K562 (cell line): ENCODE data around the gene PCDH19. TPM values are rescaled to one million over a fixed set of nuclear protein-coding genes. Genes with fewer than 3 reads are reported as not detected.

Experiments
- ATAC-seq: fragments of 200-7000 bp; cut with Tn5 transposase; 3 replicates; pipeline ENCODE4 v1.9.1; 2020; ENCODE audit warnings: moderate library complexity
- BruUV-seq: library from RNA; stranded (reverse); fragments of 400-500 nt; replicated peaks from 2 replicates; lab custom pipeline; 2021; lab: Mats Ljungman, UMichigan
- CTCF ChIA-PET: fragments of 300-600 bp; formaldehyde crosslinking; extraction: SDS; loops from one replicate; lab custom pipeline; 2021; ENCODE audit warnings: low intra/inter-chr PET ratio; lab: Yijun Ruan, JAX
- POLR2A ChIA-PET: fragments of 300-600, 350-650 bp; sonication (Branson Sonifier 250); formaldehyde crosslinking; extraction: SDS; loops from one replicate; lab custom pipeline; 2021; ENCODE audit warnings: antibody characterized with exemption, inconsistent platforms; lab: Yijun Ruan, JAX
- DNase-seq, 4 experiments: peaks; one replicate each; pipeline versions ENCODE4 v3.0.0 to v3.0.0-alpha.2; 2011 to 2018; ENCODE audit warnings: low spot score in 3 of 4, mixed read lengths in 3 of 4; ENCODE audit errors: extremely low read depth in 1 of 4
- FAIRE-seq: peaks from 2 replicates; lab custom pipeline; 2011; peaks lifted over from hg19 to GRCh38; lab: Jason Lieb, UNC
- H2AFZ ChIP-seq: 2 replicates; pipeline ENCODE4 v1.6.0; 2011; ENCODE audit warnings: low read depth, low read length, control low read depth, inconsistent platforms
- H3K27ac ChIP-seq: fragments of 200-600 bp; 3 replicates; pipeline ENCODE4 v1.8.0; 2011; ENCODE audit warnings: low read depth, mild to moderate bottlenecking, control low read depth, inconsistent platforms, low read length, moderate library complexity, mixed read lengths; ENCODE audit errors: extremely low read depth
- H3K27me3 ChIP-seq, 2 experiments: fragments of 300-600 bp in 1 of 2; 2 replicates in 1 of 2; 3 replicates in 1 of 2; pipeline versions ENCODE4 v1.6.0 to v1.8.0; 2011; ENCODE audit warnings: inconsistent platforms in 2 of 2, low read length in 2 of 2, mild to moderate bottlenecking in 1 of 2, mixed read lengths in 1 of 2, moderate library complexity in 1 of 2; ENCODE audit not compliant: control insufficient read depth in 2 of 2, insufficient read depth in 2 of 2
- H3K36me3 ChIP-seq: fragments of 300-600 bp; 3 replicates; pipeline ENCODE4 v1.8.0; 2011; ENCODE audit warnings: mild to moderate bottlenecking, low read length, inconsistent platforms; ENCODE audit not compliant: control insufficient read depth, insufficient read depth
- H3K4me1 ChIP-seq, 2 experiments: fragments of 200-600 bp in 1 of 2; replicated peaks in 1 of 2; 2 replicates in 1 of 2; 3 replicates in 1 of 2; pipeline versions ENCODE4 v1.5.1 to v1.8.0; 2011; ENCODE audit warnings: inconsistent platforms in 2 of 2, low read length in 2 of 2, mild to moderate bottlenecking in 1 of 2, mixed read lengths in 1 of 2, moderate library complexity in 1 of 2; ENCODE audit not compliant: control insufficient read depth in 2 of 2, insufficient read depth in 2 of 2
- H3K4me2 ChIP-seq: 2 replicates; pipeline ENCODE4 v1.6.1; 2011; ENCODE audit warnings: low read length, control low read depth, inconsistent platforms, mixed read lengths; ENCODE audit not compliant: insufficient read depth
- H3K4me3 ChIP-seq: fragments of 200-600 bp; sonication (generic), shearing (Covaris generic); 2 replicates; pipeline ENCODE4 v1.5.1; 2016; ENCODE audit warnings: control low read depth, inconsistent platforms
- H3K79me2 ChIP-seq: fragments of 200-600 bp; 3 replicates; pipeline ENCODE4 v1.8.0; 2011; ENCODE audit warnings: low read length, inconsistent platforms; ENCODE audit not compliant: control insufficient read depth, insufficient read depth
- H3K9ac ChIP-seq, 2 experiments: 2 replicates each; pipeline versions ENCODE4 v1.6.0 to v1.6.1; 2011; ENCODE audit warnings: low read depth in 2 of 2, low read length in 2 of 2, control low read depth in 1 of 2, inconsistent platforms in 1 of 2, mild to moderate bottlenecking in 1 of 2, mixed read lengths in 1 of 2; ENCODE audit not compliant: insufficient read depth in 1 of 2
- H3K9me1 ChIP-seq: one replicate; pipeline ENCODE4 v1.6.0; 2011; ENCODE audit warnings: inconsistent platforms, mild to moderate bottlenecking, low read length, moderate library complexity; ENCODE audit not compliant: control insufficient read depth, insufficient read depth
- H3K9me3 ChIP-seq: replicated peaks from 2 replicates; pipeline ENCODE4 v1.5.1; 2011; ENCODE audit warnings: low read depth, low read length, inconsistent platforms; ENCODE audit not compliant: control insufficient read depth, insufficient read depth
- H4K20me1 ChIP-seq: replicated peaks from 2 replicates; pipeline ENCODE4 v1.6.1; 2011; ENCODE audit warnings: low read length, inconsistent platforms, mixed read lengths; ENCODE audit not compliant: control insufficient read depth, insufficient read depth
- FOXJ2 ChIP-seq: fragments of 200-800 bp; sonication (Bioruptor generic); IDR thresholded peaks from 2 replicates; pipeline ENCODE4 v1.6.1; 2016; ENCODE audit warnings: missing genetic modification characterization, missing compliant biosample characterization
- ZBTB7A ChIP-seq: IDR thresholded peaks from 2 replicates; pipeline ENCODE4 v1.6.1; 2011; ENCODE audit warnings: low read depth, mild to moderate bottlenecking, low read length, moderate library complexity, borderline replicate concordance; ENCODE audit not compliant: control insufficient read depth
- in situ Hi-C: fragments of 300-500 bp; cut with MboI; formaldehyde crosslinking; loops from 4 replicates; pipeline ENCODE4 v1.15.0; 2018; ENCODE audit warnings: inconsistent platforms, mixed read lengths
- intact Hi-C: fragments of 100-400 bp; cut with micrococcal nuclease; formaldehyde crosslinking; loops from 2 replicates; pipeline ENCODE4 v1.14.2; 2022
- polyA plus RNA-seq, 8 experiments: library from polyadenylated mRNA; depleted of rRNA in 4 of 8; stranded (reverse) in 5 of 8; unstranded in 3 of 8; fragments of >200 nt; fragmentation: Nextera tagmentation in 2 of 8; fragmentation: Illumina TruSeq in 1 of 8; extraction: Ambion mirVana in 2 of 8; extraction: Trizol in 1 of 8; gene quantifications; 2 replicates each; pipeline versions ENCODE4 v1.2.1 to v1.2.3, GENCODE V29; 2011 to 2014; ENCODE audit warnings: inconsistent platforms in 1 of 8, missing spikeins in 1 of 8
- total RNA-seq, 7 experiments: library from RNA; depleted of rRNA in 6 of 7; stranded (reverse); fragments of >200 nt in 6 of 7; fragmentation: Illumina TruSeq in 2 of 7; extraction: Trizol in 2 of 7; gene quantifications; 2 replicates each; pipeline versions ENCODE4 v1.2.1 to v1.2.3, GENCODE V29; 2011 to 2021; ENCODE audit warnings: low replicate concordance in 1 of 7
- TF ChIP-seq, protein P1 (sequence below), 2 experiments: IDR thresholded peaks in 1 of 2; conservative IDR thresholded peaks in 1 of 2; 2 replicates each; pipeline ENCODE4 v1.6.1; 2016; ENCODE audit warnings: low read depth in 2 of 2, mild to moderate bottlenecking in 1 of 2, missing compliant biosample characterization in 1 of 2, missing genetic modification characterization in 1 of 2, moderate library complexity in 1 of 2

PCDH19 gene
- total and polyA plus RNA-seq, 9 of the 15 experiments (the other 6 are each of a cell fraction or from before 2014, with no cell fraction given) = not detected

DNA sequence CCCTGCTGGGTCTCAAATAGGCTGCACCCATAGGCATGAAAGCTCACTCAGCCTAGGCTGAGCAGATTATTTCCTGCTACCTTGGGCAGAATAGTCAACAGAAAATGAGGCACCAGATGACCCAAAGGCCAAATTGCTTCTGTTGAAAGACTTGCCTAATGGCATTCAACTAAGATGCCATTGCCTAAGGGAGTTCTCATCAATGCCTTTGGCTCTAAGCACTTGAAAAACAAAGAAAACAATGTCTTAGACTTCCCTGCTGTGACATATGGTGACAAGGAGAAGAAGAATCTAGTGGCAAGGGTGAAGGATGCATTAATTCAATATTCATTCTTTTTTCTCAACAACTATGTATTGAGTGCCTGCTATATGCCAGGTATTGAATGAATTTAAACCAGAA is 25.7 kb upstream of the PCDH19 start:
- Histone ChIP-seq H3K79me2 (no peaks in the 10 kb centered on the region), H3K4me2 (no peak overlapping the region), H4K20me1 (no peaks in the 10 kb centered on the region), H3K27ac (no peak overlapping the region), H3K9me1 (no peaks in the 10 kb centered on the region), H2AFZ (no peak overlapping the region), H3K4me3 (no peak overlapping the region), H3K9ac (no peak overlapping the region), H3K36me3 (no peaks in the 10 kb centered on the region), H3K4me1 (no peaks in the 10 kb centered on the region), H3K9me3 (no peaks in the 10 kb centered on the region), H3K27me3 (no peaks in the 10 kb centered on the region)
- CTCF ChIA-PET = no interaction called here
- FAIRE-seq (no peak), DNase-seq (no peak), ATAC-seq (no peak)
- no peak for TF ChIP-seq FOXJ2 (tag)
- no peak for TF ChIP-seq ZBTB7A
- TF ChIP-seq, protein P1, sequence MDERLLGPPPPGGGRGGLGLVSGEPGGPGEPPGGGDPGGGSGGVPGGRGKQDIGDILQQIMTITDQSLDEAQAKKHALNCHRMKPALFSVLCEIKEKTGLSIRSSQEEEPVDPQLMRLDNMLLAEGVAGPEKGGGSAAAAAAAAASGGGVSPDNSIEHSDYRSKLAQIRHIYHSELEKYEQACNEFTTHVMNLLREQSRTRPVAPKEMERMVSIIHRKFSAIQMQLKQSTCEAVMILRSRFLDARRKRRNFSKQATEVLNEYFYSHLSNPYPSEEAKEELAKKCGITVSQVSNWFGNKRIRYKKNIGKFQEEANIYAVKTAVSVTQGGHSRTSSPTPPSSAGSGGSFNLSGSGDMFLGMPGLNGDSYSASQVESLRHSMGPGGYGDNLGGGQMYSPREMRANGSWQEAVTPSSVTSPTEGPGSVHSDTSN (CRISPR knock-in tag; IDR thresholded peaks at IDR 0.05; ENCODE audit: low read depth) = no peak
- TF ChIP-seq, protein P1 (tag; conservative IDR thresholded peaks at IDR 0.05; ENCODE audit: low read depth) = no peak
- POLR2A ChIA-PET = no interaction called here
- intact Hi-C loops = no loop called here
- in situ Hi-C loops = no loop called here
- BruUV-seq = no TSS peak
